OCI-LY7 (cell line): ENCODE measurements around the gene DLX1. TPM values are rescaled to one million over a fixed set of nuclear protein-coding genes. Genes with fewer than 3 reads are reported as not detected.

Source experiments
- BruUV-seq: library from RNA; stranded (reverse); fragments of 400-500 nt; replicated peaks from 2 replicates; lab custom pipeline; 2021; lab: Mats Ljungman, UMichigan
- CTCF ChIA-PET: fragments of 300-600 bp; sonication (Branson Sonifier 250); formaldehyde crosslinking; loops from one replicate; lab custom pipeline; 2022; ENCODE audit warnings: antibody characterized with exemption; ENCODE audit not compliant: unreplicated experiment; lab: Charles Lee
- POLR2A ChIA-PET: fragments of 300-600 bp; sonication (Branson Sonifier 250); formaldehyde crosslinking; loops from one replicate; lab custom pipeline; 2022; ENCODE audit warnings: antibody characterized with exemption; lab: Charles Lee
- DNase-seq: peaks from one replicate; pipeline ENCODE4 v3.0.0-alpha.2; 2015; ENCODE audit warnings: low spot score
- H2AFZ ChIP-seq: fragments of 200-600 bp; sonication (generic), shearing (Covaris generic); 2 replicates; pipeline ENCODE4 v1.6.1; 2014; ENCODE audit warnings: mild to moderate bottlenecking, antibody characterized with exemption, low read length, moderate library complexity
- H3K27ac ChIP-seq: fragments of 200-600 bp; sonication (generic); 2 replicates; pipeline ENCODE4 v1.5.1; 2014; ENCODE audit warnings: mixed run types, low read depth, mild to moderate bottlenecking, moderate library complexity, low read length, inconsistent platforms; ENCODE audit not compliant: poor library complexity, severe bottlenecking
- H3K36me3 ChIP-seq: fragments of 200-600 bp; sonication (generic); 2 replicates; pipeline ENCODE4 v1.6.1; 2014; ENCODE audit warnings: mild to moderate bottlenecking, antibody characterized with exemption, low read length, moderate library complexity, mixed read lengths; ENCODE audit not compliant: insufficient read depth
- H3K4me1 ChIP-seq: fragments of 200-600 bp; sonication (generic); 2 replicates; pipeline ENCODE4 v1.5.1; 2014; ENCODE audit warnings: mild to moderate bottlenecking, low read length; ENCODE audit not compliant: insufficient read depth, poor library complexity, severe bottlenecking
- H3K4me2 ChIP-seq: fragments of 200-600 bp; sonication (generic); 2 replicates; pipeline ENCODE4 v1.6.1; 2014; ENCODE audit warnings: mild to moderate bottlenecking, low read length
- H3K4me3 ChIP-seq: fragments of 200-600 bp; sonication (generic); 2 replicates; pipeline ENCODE4 v1.5.1; 2014; ENCODE audit warnings: mild to moderate bottlenecking, low read depth, low read length; ENCODE audit not compliant: poor library complexity, severe bottlenecking
- H3K79me2 ChIP-seq: fragments of 200-600 bp; sonication (generic); 2 replicates; pipeline ENCODE4 v1.6.1; 2016; ENCODE audit warnings: low read depth, mild to moderate bottlenecking, low read length, moderate library complexity, mixed read lengths; ENCODE audit not compliant: insufficient read depth
- H3K9me2 ChIP-seq: fragments of 200-600 bp; sonication (generic); 2 replicates; pipeline ENCODE4 v1.6.1; 2016; ENCODE audit warnings: mild to moderate bottlenecking, low read length, mixed read lengths; ENCODE audit not compliant: insufficient read depth
- H3K9me3 ChIP-seq: fragments of 200-600 bp; sonication (generic); 2 replicates; pipeline ENCODE4 v1.6.1; 2014; ENCODE audit warnings: mild to moderate bottlenecking, mixed run types, low read length, mixed read lengths
- H4K20me1 ChIP-seq: fragments of 200-600 bp; sonication (generic); 2 replicates; pipeline ENCODE4 v1.6.1; 2014; ENCODE audit warnings: mild to moderate bottlenecking, antibody characterized with exemption, low read length, moderate library complexity, mixed read lengths; ENCODE audit not compliant: insufficient read depth
- EZH2phosphoT487 ChIP-seq: fragments of 200-600 bp; sonication (generic); IDR thresholded peaks from 2 replicates; pipeline ENCODE4 v1.6.1; 2018; ENCODE audit warnings: low read depth, borderline replicate concordance, mild to moderate bottlenecking, mixed run types, antibody characterized with exemption, low read length, moderate library complexity, mixed read lengths
- intact Hi-C: fragments of 100-400 bp; cut with micrococcal nuclease; formaldehyde crosslinking; loops from one replicate; pipeline ENCODE4 v1.10.0; 2022; ENCODE audit not compliant: unreplicated experiment
- total RNA-seq, 2 experiments: library from RNA; depleted of rRNA in 1 of 2; stranded (reverse); fragments of >200 nt in 1 of 2; shearing (Covaris generic) in 1 of 2; gene quantifications; 2 replicates each; pipeline ENCODE4 v1.2.3, GENCODE V29; 2014 to 2022
- TF ChIP-seq, protein P1 (sequence below): fragments of 200-600 bp; sonication (generic); conservative IDR thresholded peaks from 2 replicates; pipeline ENCODE4 v1.5.1; 2014; ENCODE audit warnings: mild to moderate bottlenecking, antibody characterized with exemption, low read length, moderate library complexity, mixed read lengths

The DLX1 gene
- total RNA-seq, 2 experiments from 2014 or later = not detected

DNA sequence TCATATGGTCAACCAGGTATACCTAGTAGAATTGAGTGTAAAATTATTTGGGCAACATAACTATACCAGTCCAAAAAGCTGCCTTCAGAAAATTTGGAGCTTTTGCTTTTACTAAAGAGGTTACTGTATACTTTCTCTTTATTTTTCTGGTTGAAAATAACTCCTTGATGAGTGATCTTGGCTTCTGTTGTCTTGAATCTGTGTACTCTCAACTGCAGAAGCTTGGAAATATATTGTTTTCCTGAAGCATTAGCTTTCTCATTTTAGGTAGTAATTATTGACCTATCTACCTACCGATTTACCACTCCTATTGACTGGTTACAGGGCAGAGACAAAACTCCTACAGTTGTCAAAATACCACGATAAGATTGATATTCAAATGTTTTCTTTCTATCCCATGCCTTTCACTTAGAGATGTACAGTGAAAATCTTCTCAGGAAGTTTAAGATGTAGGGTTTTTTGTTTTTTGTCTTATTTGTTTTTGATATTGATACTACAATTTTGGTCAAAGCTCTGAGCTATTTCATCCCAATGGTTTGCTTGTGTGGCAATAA lies 35.7 kb upstream of the DLX1 start:
- DNase-seq = no peak
- ChIA-PET CTCF (no interaction called here), POLR2A (interaction anchor here (0.6 to 2.5 kb wide), 3 partner anchors 11 to 591 kb away, joined by 3 to 10 read pairs (median 3); partner anchors contain the start of gene HAT1)
- TF ChIP-seq, protein P1, sequence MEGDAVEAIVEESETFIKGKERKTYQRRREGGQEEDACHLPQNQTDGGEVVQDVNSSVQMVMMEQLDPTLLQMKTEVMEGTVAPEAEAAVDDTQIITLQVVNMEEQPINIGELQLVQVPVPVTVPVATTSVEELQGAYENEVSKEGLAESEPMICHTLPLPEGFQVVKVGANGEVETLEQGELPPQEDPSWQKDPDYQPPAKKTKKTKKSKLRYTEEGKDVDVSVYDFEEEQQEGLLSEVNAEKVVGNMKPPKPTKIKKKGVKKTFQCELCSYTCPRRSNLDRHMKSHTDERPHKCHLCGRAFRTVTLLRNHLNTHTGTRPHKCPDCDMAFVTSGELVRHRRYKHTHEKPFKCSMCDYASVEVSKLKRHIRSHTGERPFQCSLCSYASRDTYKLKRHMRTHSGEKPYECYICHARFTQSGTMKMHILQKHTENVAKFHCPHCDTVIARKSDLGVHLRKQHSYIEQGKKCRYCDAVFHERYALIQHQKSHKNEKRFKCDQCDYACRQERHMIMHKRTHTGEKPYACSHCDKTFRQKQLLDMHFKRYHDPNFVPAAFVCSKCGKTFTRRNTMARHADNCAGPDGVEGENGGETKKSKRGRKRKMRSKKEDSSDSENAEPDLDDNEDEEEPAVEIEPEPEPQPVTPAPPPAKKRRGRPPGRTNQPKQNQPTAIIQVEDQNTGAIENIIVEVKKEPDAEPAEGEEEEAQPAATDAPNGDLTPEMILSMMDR = no peak
- no peak for TF ChIP-seq EZH2phosphoT487
- H4K20me1 ChIP-seq = no peaks in the 10 kb centered on the region
- H3K9me3 ChIP-seq = no peaks in the 10 kb centered on the region
- BruUV-seq = no TSS peak
- intact Hi-C loops = no loop called here
- H3K79me2 ChIP-seq = no peaks in the 10 kb centered on the region
- H2AFZ ChIP-seq = no peak overlapping the region
- no peak overlapping the region for H3K27ac ChIP-seq
- H3K9me2 ChIP-seq = no peaks in the 10 kb centered on the region
- no peaks in the 10 kb centered on the region for H3K36me3 ChIP-seq
- H3K4me3 ChIP-seq = no peak overlapping the region
- no peak overlapping the region for H3K4me2 ChIP-seq
- no peaks in the 10 kb centered on the region for H3K4me1 ChIP-seq

DNA sequence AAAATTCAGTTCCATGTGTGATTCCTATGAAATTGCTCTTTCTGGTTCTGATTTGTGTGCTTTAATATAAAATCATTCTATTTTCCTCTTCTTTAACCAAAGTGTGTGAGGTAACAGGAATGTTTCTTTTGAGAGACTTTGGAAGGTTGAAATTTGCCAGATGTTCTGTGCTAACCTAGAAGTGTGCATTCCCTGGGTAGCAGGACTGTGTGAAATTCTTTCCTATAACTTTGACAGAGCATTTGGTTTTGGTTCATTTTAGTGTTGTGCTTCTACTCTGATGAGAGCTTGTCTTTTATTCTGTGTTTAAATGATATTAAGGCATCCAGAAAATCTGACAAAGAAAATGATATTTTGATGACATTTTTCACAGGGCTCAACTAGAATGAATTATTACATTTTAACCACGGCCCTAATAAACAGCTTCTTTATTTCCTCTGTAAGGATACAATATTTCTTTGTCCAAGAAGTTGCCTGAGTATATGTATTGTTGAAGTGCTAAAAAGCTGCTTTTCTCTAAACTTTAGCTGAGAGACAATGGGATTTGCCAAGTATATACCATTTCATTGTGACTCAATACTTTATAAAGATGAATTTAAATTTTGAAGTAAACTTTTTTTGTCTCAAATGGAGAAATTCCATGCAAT lies 34.7 kb upstream of the DLX1 start:
- CTCF ChIA-PET = no interaction called here
- TF ChIP-seq EZH2phosphoT487 = no peak
- TF ChIP-seq, protein P1 = no peak
- no peak overlapping the region for H3K4me3 ChIP-seq
- no peak overlapping the region for H3K27ac ChIP-seq
- intact Hi-C loops = no loop called here
- DNase-seq = no peak
- H4K20me1 ChIP-seq = no peaks in the 10 kb centered on the region
- H2AFZ ChIP-seq = no peak overlapping the region
- POLR2A ChIA-PET = interaction anchor here (0.7 to 2.5 kb wide), 4 partner anchors 10 to 528 kb away, joined by 3 to 10 read pairs (median 5); no protein-coding TSS in a partner anchor
- no peaks in the 10 kb centered on the region for H3K79me2 ChIP-seq
- no TSS peak for BruUV-seq
- H3K36me3 ChIP-seq = no peaks in the 10 kb centered on the region
- H3K9me2 ChIP-seq = no peaks in the 10 kb centered on the region
- H3K9me3 ChIP-seq = no peaks in the 10 kb centered on the region
- no peaks in the 10 kb centered on the region for H3K4me1 ChIP-seq
- H3K4me2 ChIP-seq = no peak overlapping the region
